SK-N-SH treated with all-trans-retinoic acid at 6 μM for 48 hours (cell line): Measurements from ENCODE around the gene KLF9.

Experiments used
- ATAC-seq: fragments of 200-7000 bp; cut with Tn5 transposase; 3 replicates; pipeline ENCODE4 v1.9.1; 2020; ENCODE audit warnings: mild to moderate bottlenecking, moderate library complexity
- ARNTL ChIP-seq: fragments of 450-650 bp; formaldehyde crosslinking; IDR thresholded peaks from 2 replicates; pipeline ENCODE4 v1.5.0; 2020; ENCODE audit warnings: low read depth, mild to moderate bottlenecking, moderate library complexity, borderline replicate concordance
- CSDC2 ChIP-seq: fragments of 250-450 bp; sonication (Bioruptor Pico); IDR thresholded peaks from 2 replicates; pipeline ENCODE4 v1.5.0; 2020; ENCODE audit warnings: mild to moderate bottlenecking, moderate library complexity
- GLIS3 ChIP-seq: fragments of 250-450 bp; sonication (Bioruptor Pico); IDR thresholded peaks from 2 replicates; pipeline ENCODE4 v1.5.0; 2020; ENCODE audit warnings: mild to moderate bottlenecking, moderate library complexity
- OSR1 ChIP-seq: fragments of 250-450 bp; sonication (Bioruptor Pico); IDR thresholded peaks from 2 replicates; pipeline ENCODE4 v1.8.0; 2022; ENCODE audit warnings: moderate library complexity, mild to moderate bottlenecking, inconsistent platforms
- PPARA ChIP-seq: fragments of 250-450 bp; sonication (Bioruptor Pico); IDR thresholded peaks from 2 replicates; pipeline ENCODE4 v1.5.0; 2020; ENCODE audit warnings: mild to moderate bottlenecking, borderline replicate concordance
- SNAI2 ChIP-seq: fragments of 250-450 bp; sonication (Bioruptor Pico); IDR thresholded peaks from 2 replicates; pipeline ENCODE4 v1.5.0; 2020; ENCODE audit warnings: mild to moderate bottlenecking, moderate library complexity
- TCF4 ChIP-seq: fragments of 250-450 bp; sonication (Bioruptor Pico); IDR thresholded peaks from 2 replicates; pipeline ENCODE4 v1.8.0; 2021; ENCODE audit warnings: mild to moderate bottlenecking, moderate library complexity, borderline replicate concordance
- TOX ChIP-seq: fragments of 250-450 bp; sonication (Bioruptor Pico); IDR thresholded peaks from 2 replicates; pipeline ENCODE4 v1.8.0; 2021; ENCODE audit warnings: mild to moderate bottlenecking, moderate library complexity, borderline replicate concordance
- ZC3H10 ChIP-seq: fragments of 250-450 bp; sonication (Bioruptor Pico); IDR thresholded peaks from 2 replicates; pipeline ENCODE4 v1.5.1; 2021; ENCODE audit warnings: mild to moderate bottlenecking, moderate library complexity
- ZFP3 ChIP-seq: fragments of 250-450 bp; sonication (Bioruptor Pico); IDR thresholded peaks from 2 replicates; pipeline ENCODE4 v1.5.0; 2020; ENCODE audit warnings: mild to moderate bottlenecking, moderate library complexity
- ZFP30 ChIP-seq: fragments of 450-650 bp; formaldehyde crosslinking; IDR thresholded peaks from 2 replicates; pipeline ENCODE4 v1.5.0; 2022; ENCODE audit warnings: mild to moderate bottlenecking, moderate library complexity
- ZNF8 ChIP-seq: fragments of 450-650 bp; formaldehyde crosslinking; IDR thresholded peaks from 2 replicates; pipeline ENCODE4 v1.5.0; 2020; ENCODE audit warnings: mild to moderate bottlenecking, moderate library complexity
- TF ChIP-seq, protein P1 (sequence below): fragments of 250-450 bp; sonication (Bioruptor Pico); IDR thresholded peaks from 2 replicates; pipeline ENCODE4 v1.5.1; 2020; ENCODE audit warnings: low read depth, mild to moderate bottlenecking, moderate library complexity
- TF ChIP-seq, protein P2 (sequence below): fragments of 250-450 bp; sonication (Bioruptor Pico); IDR thresholded peaks from 2 replicates; pipeline ENCODE4 v1.8.0; 2020; ENCODE audit warnings: mild to moderate bottlenecking, moderate library complexity, borderline replicate concordance
- TF ChIP-seq, protein P3 (sequence below): fragments of 250-450 bp; sonication (Bioruptor Pico); IDR thresholded peaks from 2 replicates; pipeline ENCODE4 v1.5.1; 2021; ENCODE audit warnings: mild to moderate bottlenecking, moderate library complexity
- TF ChIP-seq, protein P4 (sequence below): fragments of 250-450 bp; sonication (Bioruptor Pico); IDR thresholded peaks from 2 replicates; pipeline ENCODE4 v1.5.0; 2020; ENCODE audit warnings: mild to moderate bottlenecking, moderate library complexity
- TF ChIP-seq, protein P5 (sequence below): fragments of 250-450 bp; sonication (Bioruptor Pico); IDR thresholded peaks from 2 replicates; pipeline ENCODE4 v1.8.0; 2021; ENCODE audit warnings: low read depth, mild to moderate bottlenecking, moderate library complexity, borderline replicate concordance

The KLF9 gene

DNA sequence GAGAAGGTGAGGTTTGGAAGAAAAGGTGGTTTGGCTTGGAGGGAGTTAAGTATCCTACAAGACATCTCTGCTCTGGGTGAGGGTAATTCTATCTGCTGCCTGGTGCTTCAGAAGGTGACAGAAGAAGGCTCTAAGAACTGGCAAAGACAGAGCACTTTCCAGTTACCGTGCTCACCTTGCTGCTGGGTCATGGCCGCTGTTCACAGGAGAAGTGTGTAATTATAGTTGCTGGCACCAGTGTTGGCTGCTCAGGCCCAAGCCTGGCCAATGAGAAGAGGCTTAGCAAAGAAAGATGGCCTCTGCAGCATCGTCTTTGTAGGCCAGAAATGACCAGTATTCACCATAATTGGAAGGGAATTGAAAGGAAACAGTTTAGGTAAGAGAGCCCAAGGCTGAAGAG lies 37.9 kb upstream of the KLF9 start:
- no peak for ATAC-seq
- TF ChIP-seq ZFP3 (CRISPR knock-in tag), result no peak
- TF ChIP-seq SNAI2 (CRISPR knock-in tag), result no peak
- TF ChIP-seq TOX (CRISPR knock-in tag), result no peak
- TF ChIP-seq, protein P1, sequence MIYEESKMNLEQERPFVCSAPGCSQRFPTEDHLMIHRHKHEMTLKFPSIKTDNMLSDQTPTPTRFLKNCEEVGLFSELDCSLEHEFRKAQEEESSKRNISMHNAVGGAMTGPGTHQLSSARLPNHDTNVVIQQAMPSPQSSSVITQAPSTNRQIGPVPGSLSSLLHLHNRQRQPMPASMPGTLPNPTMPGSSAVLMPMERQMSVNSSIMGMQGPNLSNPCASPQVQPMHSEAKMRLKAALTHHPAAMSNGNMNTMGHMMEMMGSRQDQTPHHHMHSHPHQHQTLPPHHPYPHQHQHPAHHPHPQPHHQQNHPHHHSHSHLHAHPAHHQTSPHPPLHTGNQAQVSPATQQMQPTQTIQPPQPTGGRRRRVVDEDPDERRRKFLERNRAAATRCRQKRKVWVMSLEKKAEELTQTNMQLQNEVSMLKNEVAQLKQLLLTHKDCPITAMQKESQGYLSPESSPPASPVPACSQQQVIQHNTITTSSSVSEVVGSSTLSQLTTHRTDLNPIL (CRISPR knock-in tag), result no peak
- no peak for TF ChIP-seq ZNF8
- TF ChIP-seq, protein P2, sequence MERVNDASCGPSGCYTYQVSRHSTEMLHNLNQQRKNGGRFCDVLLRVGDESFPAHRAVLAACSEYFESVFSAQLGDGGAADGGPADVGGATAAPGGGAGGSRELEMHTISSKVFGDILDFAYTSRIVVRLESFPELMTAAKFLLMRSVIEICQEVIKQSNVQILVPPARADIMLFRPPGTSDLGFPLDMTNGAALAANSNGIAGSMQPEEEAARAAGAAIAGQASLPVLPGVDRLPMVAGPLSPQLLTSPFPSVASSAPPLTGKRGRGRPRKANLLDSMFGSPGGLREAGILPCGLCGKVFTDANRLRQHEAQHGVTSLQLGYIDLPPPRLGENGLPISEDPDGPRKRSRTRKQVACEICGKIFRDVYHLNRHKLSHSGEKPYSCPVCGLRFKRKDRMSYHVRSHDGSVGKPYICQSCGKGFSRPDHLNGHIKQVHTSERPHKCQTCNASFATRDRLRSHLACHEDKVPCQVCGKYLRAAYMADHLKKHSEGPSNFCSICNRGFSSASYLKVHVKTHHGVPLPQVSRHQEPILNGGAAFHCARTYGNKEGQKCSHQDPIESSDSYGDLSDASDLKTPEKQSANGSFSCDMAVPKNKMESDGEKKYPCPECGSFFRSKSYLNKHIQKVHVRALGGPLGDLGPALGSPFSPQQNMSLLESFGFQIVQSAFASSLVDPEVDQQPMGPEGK, result no peak
- TF ChIP-seq, protein P3, sequence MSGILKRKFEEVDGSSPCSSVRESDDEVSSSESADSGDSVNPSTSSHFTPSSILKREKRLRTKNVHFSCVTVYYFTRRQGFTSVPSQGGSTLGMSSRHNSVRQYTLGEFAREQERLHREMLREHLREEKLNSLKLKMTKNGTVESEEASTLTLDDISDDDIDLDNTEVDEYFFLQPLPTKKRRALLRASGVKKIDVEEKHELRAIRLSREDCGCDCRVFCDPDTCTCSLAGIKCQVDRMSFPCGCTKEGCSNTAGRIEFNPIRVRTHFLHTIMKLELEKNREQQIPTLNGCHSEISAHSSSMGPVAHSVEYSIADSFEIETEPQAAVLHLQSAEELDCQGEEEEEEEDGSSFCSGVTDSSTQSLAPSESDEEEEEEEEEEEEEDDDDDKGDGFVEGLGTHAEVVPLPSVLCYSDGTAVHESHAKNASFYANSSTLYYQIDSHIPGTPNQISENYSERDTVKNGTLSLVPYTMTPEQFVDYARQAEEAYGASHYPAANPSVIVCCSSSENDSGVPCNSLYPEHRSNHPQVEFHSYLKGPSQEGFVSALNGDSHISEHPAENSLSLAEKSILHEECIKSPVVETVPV (CRISPR knock-in tag), result no peak
- TF ChIP-seq PPARA (CRISPR knock-in tag), result no peak
- no peak for TF ChIP-seq OSR1 (CRISPR knock-in tag)
- TF ChIP-seq GLIS3 (CRISPR knock-in tag), result no peak
- TF ChIP-seq, protein P4, sequence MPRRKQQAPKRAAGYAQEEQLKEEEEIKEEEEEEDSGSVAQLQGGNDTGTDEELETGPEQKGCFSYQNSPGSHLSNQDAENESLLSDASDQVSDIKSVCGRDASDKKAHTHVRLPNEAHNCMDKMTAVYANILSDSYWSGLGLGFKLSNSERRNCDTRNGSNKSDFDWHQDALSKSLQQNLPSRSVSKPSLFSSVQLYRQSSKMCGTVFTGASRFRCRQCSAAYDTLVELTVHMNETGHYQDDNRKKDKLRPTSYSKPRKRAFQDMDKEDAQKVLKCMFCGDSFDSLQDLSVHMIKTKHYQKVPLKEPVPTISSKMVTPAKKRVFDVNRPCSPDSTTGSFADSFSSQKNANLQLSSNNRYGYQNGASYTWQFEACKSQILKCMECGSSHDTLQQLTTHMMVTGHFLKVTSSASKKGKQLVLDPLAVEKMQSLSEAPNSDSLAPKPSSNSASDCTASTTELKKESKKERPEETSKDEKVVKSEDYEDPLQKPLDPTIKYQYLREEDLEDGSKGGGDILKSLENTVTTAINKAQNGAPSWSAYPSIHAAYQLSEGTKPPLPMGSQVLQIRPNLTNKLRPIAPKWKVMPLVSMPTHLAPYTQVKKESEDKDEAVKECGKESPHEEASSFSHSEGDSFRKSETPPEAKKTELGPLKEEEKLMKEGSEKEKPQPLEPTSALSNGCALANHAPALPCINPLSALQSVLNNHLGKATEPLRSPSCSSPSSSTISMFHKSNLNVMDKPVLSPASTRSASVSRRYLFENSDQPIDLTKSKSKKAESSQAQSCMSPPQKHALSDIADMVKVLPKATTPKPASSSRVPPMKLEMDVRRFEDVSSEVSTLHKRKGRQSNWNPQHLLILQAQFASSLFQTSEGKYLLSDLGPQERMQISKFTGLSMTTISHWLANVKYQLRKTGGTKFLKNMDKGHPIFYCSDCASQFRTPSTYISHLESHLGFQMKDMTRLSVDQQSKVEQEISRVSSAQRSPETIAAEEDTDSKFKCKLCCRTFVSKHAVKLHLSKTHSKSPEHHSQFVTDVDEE (CRISPR knock-in tag), result no peak
- no peak for TF ChIP-seq CSDC2 (CRISPR knock-in tag)
- no peak for TF ChIP-seq ARNTL (CRISPR knock-in tag)
- no peak for TF ChIP-seq ZFP30 (CRISPR knock-in tag)

DNA sequence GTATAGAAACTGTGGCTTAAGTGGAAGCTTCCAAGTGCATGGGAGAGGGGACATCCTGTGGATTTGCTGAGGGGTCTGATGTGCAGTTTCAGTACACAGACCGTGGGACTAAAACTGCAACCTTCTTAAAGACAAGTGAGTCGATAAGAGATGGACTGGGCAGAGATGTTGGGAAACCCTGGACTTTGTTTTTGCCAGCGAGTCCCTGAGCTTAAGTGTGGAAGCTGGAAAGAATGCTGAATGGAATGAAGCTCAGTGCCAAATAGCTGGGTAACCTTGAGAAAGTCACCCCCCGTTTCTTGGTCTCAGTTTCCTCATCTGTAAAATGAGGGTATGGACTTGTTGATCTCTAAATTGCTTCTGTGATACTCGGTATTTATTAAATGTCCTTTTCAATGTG lies 37.3 kb upstream of the KLF9 start:
- TF ChIP-seq ZC3H10 (CRISPR knock-in tag) (no peak), PPARA (CRISPR knock-in tag) (no peak), CSDC2 (CRISPR knock-in tag) (no peak), GLIS3 (CRISPR knock-in tag) (no peak), ARNTL (CRISPR knock-in tag) (no peak)
- TF ChIP-seq, protein P5, sequence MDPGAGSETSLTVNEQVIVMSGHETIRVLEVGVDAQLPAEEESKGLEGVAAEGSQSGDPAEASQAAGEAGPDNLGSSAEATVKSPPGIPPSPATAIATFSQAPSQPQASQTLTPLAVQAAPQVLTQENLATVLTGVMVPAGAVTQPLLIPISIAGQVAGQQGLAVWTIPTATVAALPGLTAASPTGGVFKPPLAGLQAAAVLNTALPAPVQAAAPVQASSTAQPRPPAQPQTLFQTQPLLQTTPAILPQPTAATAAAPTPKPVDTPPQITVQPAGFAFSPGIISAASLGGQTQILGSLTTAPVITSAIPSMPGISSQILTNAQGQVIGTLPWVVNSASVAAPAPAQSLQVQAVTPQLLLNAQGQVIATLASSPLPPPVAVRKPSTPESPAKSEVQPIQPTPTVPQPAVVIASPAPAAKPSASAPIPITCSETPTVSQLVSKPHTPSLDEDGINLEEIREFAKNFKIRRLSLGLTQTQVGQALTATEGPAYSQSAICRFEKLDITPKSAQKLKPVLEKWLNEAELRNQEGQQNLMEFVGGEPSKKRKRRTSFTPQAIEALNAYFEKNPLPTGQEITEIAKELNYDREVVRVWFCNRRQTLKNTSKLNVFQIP (CRISPR knock-in tag), result no peak
- no peak for ATAC-seq

DNA sequence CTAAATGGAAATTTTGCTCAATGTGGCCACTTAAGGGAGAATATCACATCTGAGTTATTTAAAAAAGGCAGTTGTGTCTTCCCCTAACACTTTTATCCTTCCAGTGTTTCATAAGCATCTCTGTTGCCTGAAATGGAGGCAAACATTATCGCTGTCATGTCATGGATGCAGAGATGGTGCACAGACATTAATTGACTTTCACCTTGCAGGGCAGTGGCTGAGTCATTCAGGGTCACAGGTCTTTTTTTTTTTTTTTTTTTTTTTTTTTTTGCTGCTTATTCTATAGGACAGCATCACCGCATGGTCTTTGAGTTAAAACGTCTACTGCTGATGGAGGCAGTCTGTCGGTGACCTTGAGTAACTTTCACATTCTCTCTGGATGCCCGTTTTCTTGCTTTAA lies 36.3 kb upstream of the KLF9 start:
- TF ChIP-seq TOX (CRISPR knock-in tag) (no peak), TCF4 (CRISPR knock-in tag) (no peak), ZFP3 (CRISPR knock-in tag) (no peak), CSDC2 (CRISPR knock-in tag) (no peak), GLIS3 (CRISPR knock-in tag) (no peak), ZFP30 (CRISPR knock-in tag) (no peak), ZNF8 (no peak), OSR1 (CRISPR knock-in tag) (no peak), ZC3H10 (CRISPR knock-in tag) (no peak)
- TF ChIP-seq, protein P5 (CRISPR knock-in tag), result no peak
- TF ChIP-seq, protein P3 (CRISPR knock-in tag), result no peak
- TF ChIP-seq, all 23 proteins: peak for 0
- ATAC-seq, result no peak
